A673 (cell line): ENCODE results near the gene GRAP2. TPM values are rescaled to one million over a fixed set of nuclear protein-coding genes. Genes with fewer than 3 reads are reported as not detected.
"Not testable (repeated sequence)": the region's sequence is repeated elsewhere in the genome, so short reads cannot be mapped to it uniquely, and the experiment has no call there.

ENCODE experiments used
- BruUV-seq: library from RNA; stranded (reverse); fragments of 400-500 nt; replicated peaks from 2 replicates; lab custom pipeline; 2021; lab: Mats Ljungman, UMichigan
- CTCF ChIA-PET: fragments of 300-600 bp; sonication (Branson Sonifier 250); formaldehyde crosslinking; loops from one replicate; lab custom pipeline; 2022; ENCODE audit warnings: antibody characterized with exemption; lab: Charles Lee
- POLR2A ChIA-PET: fragments of 300-600 bp; sonication (Branson Sonifier 250); formaldehyde crosslinking; loops from one replicate; lab custom pipeline; 2022; ENCODE audit warnings: antibody characterized with exemption; ENCODE audit not compliant: low non-redundant PET; lab: Charles Lee
- DNase-seq: peaks from one replicate; pipeline ENCODE4 v3.0.0-alpha.2; 2015; ENCODE audit warnings: low spot score
- H3K27ac ChIP-seq: fragments of 200-600 bp; sonication (generic); 2 replicates; pipeline ENCODE4 v1.5.1; 2016; ENCODE audit warnings: mixed run types, low read depth, mild to moderate bottlenecking, mixed read lengths, antibody characterized with exemption, low read length; ENCODE audit not compliant: poor library complexity, severe bottlenecking
- H3K27me3 ChIP-seq: fragments of 200-600 bp; sonication (generic); replicated peaks from 2 replicates; pipeline ENCODE4 v1.6.1; 2017; ENCODE audit warnings: mixed run types, low read depth, mild to moderate bottlenecking, mixed read lengths, antibody characterized with exemption, low read length; ENCODE audit not compliant: insufficient read depth, poor library complexity
- H3K36me3 ChIP-seq: fragments of 200-600 bp; sonication (generic); 2 replicates; pipeline ENCODE4 v1.6.1; 2016; ENCODE audit warnings: mixed run types, mild to moderate bottlenecking, mixed read lengths, antibody characterized with exemption, low read length; ENCODE audit not compliant: insufficient read depth, poor library complexity, severe bottlenecking
- H3K4me1 ChIP-seq: fragments of 200-600 bp; sonication (generic); 2 replicates; pipeline ENCODE4 v1.6.1; 2017; ENCODE audit warnings: mixed run types, mild to moderate bottlenecking, mixed read lengths, antibody characterized with exemption, low read length; ENCODE audit not compliant: insufficient read depth, poor library complexity, severe bottlenecking
- H3K4me3 ChIP-seq: fragments of 200-600 bp; sonication (generic); 2 replicates; pipeline ENCODE4 v1.5.1; 2016; ENCODE audit warnings: low read depth, mixed run types, mild to moderate bottlenecking, mixed read lengths, low read length; ENCODE audit not compliant: poor library complexity, severe bottlenecking
- H3K9me3 ChIP-seq: fragments of 200-600 bp; sonication (generic); 2 replicates; pipeline ENCODE4 v1.6.1; 2016; ENCODE audit warnings: mixed run types, low read depth, mild to moderate bottlenecking, mixed read lengths, antibody characterized with exemption, low read length; ENCODE audit not compliant: poor library complexity, severe bottlenecking
- EZH2 ChIP-seq: fragments of 200-600 bp; sonication (generic); IDR thresholded peaks from 2 replicates; pipeline ENCODE4 v1.6.1; 2017; ENCODE audit warnings: borderline replicate concordance, low read depth, mild to moderate bottlenecking, mixed read lengths, antibody characterized with exemption, low read length; ENCODE audit not compliant: poor library complexity, severe bottlenecking
- intact Hi-C: fragments of 100-400 bp; cut with micrococcal nuclease; formaldehyde crosslinking; loops from one replicate; pipeline ENCODE4 v1.10.0; 2022; ENCODE audit not compliant: unreplicated experiment
- total RNA-seq: library from RNA; stranded (reverse); gene quantifications from 2 replicates; pipeline ENCODE4 v1.2.3, GENCODE V29; 2021
- TF ChIP-seq, protein P1 (sequence below): fragments of 300-800, 200-600 bp; sonication (generic); conservative IDR thresholded peaks from 2 replicates; pipeline ENCODE4 v1.5.1; 2017; ENCODE audit warnings: low read depth, mild to moderate bottlenecking, antibody characterized with exemption, low read length, moderate library complexity, mixed read lengths

GRAP2 gene
- total RNA-seq, 1 experiment from 2014 or later = not detected

- CTCF ChIA-PET = no interaction called here
- no peak overlapping the region for H3K4me3 ChIP-seq
- H3K9me3 ChIP-seq = no peaks in the 10 kb centered on the region
- H3K36me3 ChIP-seq = no peaks in the 10 kb centered on the region
- BruUV-seq = no TSS peak
- no peaks in the 10 kb centered on the region for H3K4me1 ChIP-seq
- H3K27ac ChIP-seq = no peak overlapping the region
- intact Hi-C loops = no loop called here
- H3K27me3 ChIP-seq = no peaks in the 10 kb centered on the region
- POLR2A ChIA-PET = no interaction called here
- DNase-seq = no peak
- TF ChIP-seq, protein P1, sequence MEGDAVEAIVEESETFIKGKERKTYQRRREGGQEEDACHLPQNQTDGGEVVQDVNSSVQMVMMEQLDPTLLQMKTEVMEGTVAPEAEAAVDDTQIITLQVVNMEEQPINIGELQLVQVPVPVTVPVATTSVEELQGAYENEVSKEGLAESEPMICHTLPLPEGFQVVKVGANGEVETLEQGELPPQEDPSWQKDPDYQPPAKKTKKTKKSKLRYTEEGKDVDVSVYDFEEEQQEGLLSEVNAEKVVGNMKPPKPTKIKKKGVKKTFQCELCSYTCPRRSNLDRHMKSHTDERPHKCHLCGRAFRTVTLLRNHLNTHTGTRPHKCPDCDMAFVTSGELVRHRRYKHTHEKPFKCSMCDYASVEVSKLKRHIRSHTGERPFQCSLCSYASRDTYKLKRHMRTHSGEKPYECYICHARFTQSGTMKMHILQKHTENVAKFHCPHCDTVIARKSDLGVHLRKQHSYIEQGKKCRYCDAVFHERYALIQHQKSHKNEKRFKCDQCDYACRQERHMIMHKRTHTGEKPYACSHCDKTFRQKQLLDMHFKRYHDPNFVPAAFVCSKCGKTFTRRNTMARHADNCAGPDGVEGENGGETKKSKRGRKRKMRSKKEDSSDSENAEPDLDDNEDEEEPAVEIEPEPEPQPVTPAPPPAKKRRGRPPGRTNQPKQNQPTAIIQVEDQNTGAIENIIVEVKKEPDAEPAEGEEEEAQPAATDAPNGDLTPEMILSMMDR = no peak
- TF ChIP-seq EZH2 = no peak
These were observed 29.7 kb upstream of the GRAP2 start for GRCh38 chr22:39871008-39871798.

- intact Hi-C loops = no loop called here
- Histone ChIP-seq H3K4me1 (no peaks in the 10 kb centered on the region), H3K9me3 (no peaks in the 10 kb centered on the region), H3K36me3 (no peaks in the 10 kb centered on the region), H3K4me3 (no peak overlapping the region), H3K27me3 (peaks cover 10% of the 10 kb centered on the region), H3K27ac (no peak overlapping the region)
- DNase-seq = no peak
- ChIA-PET POLR2A (no interaction called here), CTCF (no interaction called here)
- BruUV-seq = no TSS peak
- TF ChIP-seq, protein P1 = no peak
- TF ChIP-seq EZH2 = no peak
These were observed 28.3 kb upstream of the GRAP2 start for GRCh38 chr22:39872548-39872947.

DNA sequence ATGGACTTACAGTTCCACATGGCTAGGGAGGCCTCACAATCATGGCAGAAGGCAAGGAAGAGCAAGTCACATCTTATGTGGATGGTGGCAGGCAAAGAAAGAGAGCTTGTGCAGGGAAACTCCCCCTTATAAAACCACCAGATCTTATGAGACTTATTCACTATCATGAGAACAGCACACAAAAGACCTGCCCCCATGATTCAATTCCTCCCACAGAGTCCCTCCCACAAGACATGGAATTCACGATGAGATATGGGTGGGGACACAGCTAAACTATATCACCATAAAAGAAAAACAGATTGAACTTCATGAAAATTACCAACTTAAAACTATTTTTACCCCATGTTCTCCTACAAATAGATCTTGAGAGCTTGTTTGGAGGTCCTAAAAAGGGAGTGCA is 26.9 kb upstream of the GRAP2 start:
- intact Hi-C loops = no loop called here
- ChIA-PET CTCF (no interaction called here), POLR2A (no interaction called here)
- Histone ChIP-seq H3K4me1 (no peaks in the 10 kb centered on the region), H3K27me3 (peaks cover 17% of the 10 kb centered on the region), H3K9me3 (no peaks in the 10 kb centered on the region), H3K27ac (no peak overlapping the region), H3K36me3 (no peaks in the 10 kb centered on the region), H3K4me3 (no peak overlapping the region)
- BruUV-seq = no TSS peak
- DNase-seq = no peak
- no peak for TF ChIP-seq EZH2
- TF ChIP-seq, protein P1 = no peak

GRCh38 chr22:39875176-39875885 is 25.6 kb upstream of the GRAP2 start:
- H3K4me1 ChIP-seq, BruUV-seq, H3K36me3 ChIP-seq, H3K4me3 ChIP-seq, H3K27ac ChIP-seq, intact Hi-C loops, CTCF ChIA-PET, H3K9me3 ChIP-seq, DNase-seq, POLR2A ChIA-PET: not testable (repeated sequence)
- peaks cover 26% of the 10 kb centered on the region for H3K27me3 ChIP-seq
